Fibroblast of skin of scalp (primary cell): Measurements from ENCODE around the gene MAP3K5.

Source experiments
- DNase-seq: peaks from one replicate; pipeline ENCODE4 v3.0.0-alpha.2; 2013

Gene MAP3K5

DNA sequence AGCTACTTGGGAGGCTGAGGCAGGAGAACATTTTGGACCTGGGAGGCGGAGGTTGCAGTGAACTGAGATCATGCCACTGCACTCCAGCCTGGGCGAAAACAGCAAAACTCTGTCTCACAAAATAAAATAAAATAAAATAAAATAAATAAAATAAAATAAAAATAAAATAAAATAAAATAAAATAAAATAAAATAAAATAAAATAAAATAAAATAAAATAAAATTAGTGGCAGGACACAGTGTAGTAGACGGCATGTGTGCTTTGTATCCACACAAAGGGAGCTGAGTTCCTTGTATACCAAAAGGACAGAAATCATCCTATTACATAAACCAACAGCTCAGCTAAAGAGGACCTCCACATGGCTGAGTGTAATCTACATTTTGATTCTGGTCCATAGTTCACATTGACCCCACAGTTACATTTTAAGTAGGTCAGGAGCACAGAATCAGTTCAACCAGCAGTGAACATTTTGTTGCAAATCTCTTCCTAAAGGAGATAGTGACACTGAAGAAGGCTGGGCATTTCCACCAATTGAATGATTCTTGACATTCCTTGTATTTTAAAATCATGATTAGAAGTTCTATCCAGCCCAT lies 150.3 kb downstream of the MAP3K5 start:
- DNase-seq: no peak

DNA sequence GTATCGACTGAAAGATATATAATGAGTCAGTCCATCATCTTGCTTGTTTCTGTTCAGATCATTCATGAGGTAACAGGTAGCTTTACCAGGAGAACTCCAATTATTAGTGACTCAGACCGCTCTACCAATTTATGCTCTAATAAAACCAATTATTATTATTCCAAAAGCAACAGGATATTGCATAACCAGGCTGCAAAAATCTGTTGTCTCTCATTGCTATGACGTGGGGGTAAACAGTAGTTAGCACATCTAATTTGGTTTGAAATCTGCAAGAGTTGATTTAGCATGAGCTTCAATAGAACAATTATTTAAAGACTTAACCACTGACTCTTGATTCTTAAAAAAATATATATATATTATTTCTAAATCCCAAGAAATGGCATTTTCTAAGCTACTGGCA lies 151.1 kb downstream of the MAP3K5 start:
- no peak for DNase-seq

DNA sequence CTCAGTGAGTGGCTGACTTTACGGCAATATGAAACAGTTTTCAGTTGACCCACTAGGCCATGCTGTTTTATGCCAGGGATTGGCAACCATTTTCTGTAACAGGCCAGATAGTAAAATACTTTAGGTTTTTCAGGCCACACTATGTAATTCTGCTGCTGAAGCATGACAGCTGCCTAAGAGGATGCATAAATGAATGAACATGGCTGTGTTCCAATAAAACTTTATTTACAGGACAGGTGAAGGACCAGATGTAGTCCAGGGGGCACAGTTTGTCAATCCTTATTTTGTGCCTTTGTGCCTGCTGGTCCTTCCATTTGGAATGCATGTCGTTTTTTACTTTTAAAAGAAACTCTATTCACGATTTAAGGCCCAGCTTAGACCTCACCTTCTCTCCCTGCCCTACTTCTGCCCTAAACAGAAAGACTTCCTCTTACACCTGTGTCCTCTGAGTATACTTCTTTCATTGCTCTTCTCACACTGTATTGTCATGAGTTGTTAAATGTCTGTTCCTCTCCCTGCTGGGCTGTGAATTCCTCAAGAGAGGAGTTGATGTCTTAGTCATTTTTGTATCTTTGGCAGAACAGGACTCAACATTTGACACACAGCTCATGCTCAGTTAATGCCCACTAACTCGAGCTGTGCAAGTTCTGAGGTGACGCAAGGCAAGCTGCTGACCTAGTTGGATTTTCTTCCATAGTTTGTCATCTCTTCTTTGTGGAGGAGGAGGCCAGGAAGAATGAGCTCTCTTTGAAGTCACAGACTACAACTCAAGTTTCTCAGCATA lies 152.0 kb downstream of the MAP3K5 start:
- peak; percentile 35 for DNase-seq

DNA sequence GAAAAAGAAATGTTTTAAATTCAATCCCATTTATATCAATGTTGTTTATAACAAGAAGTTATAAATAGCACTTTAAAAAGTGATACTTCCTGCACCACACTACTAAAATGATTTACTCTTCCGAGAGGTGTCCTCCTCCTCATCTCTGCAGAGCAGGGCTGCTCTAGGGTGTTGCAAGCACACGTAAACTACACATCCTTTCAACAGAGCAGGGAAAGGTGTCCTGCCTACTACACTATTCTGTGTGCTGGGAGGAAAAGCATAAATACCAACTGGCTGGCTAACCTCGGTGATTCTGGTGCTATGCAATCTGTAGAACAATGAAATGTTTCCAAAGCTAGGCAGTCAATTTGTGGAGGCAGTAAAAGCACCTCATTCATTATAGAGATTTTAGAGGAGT lies 152.6 kb downstream of the MAP3K5 start:
- no peak for DNase-seq

DNA sequence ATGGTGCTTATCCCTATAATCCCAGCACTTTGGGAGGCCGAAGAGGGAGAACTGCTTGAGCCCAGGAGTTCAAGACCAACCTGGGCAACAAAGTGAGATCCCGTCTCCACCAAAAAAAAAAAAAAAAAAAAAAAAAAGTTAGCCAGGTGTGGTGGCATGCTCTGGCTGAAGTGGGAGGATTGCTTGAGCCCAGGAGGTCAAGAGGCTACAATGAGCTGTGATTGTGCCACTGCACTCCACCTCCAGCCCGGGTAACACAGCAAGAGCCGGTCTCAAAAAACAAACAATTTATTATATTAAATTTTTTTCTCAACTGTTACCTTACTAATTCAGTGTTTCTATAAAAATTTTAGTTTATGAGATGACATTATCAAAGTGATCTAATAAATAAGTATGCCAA lies 156.7 kb downstream of the MAP3K5 start:
- no peak for DNase-seq

DNA sequence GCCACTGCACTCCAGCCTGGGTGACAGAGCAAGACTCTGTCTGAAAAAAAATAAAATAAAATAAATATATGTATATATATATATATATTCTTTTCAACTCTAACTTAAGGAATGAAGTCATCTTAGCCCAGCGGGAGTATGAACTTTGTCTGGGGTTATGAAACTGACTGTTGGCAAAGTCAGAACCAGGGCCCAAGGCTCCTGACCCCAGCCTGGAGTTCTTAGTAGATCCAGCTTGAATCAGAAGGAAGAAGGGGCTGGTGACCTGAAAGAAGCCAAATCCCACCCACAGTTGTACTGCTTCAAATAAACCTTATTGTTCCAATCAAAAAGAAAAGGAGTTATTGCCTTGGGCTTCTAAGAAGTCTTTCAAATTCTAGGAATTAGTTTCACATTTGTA lies 158.9 kb downstream of the MAP3K5 start:
- DNase-seq: no peak

DNA sequence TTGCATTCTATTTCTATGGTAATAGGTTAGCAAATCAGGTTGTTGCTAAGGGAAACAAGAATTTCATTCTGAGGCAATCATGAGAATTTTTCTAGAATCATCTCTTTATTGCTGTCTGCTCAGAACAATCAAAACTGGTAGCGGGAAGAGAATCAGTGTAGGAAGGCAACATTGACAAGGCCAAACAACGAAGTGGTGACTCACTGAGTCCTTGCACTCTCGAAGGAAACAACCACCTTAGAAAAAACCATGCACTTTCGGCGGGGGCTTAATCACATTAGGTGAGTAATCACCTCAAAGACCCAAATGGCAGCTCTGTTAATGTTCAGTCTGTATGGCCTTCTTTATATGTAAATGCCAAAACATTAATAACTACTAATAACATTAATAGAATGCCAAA lies 163.3 kb downstream of the MAP3K5 start:
- no peak for DNase-seq

DNA sequence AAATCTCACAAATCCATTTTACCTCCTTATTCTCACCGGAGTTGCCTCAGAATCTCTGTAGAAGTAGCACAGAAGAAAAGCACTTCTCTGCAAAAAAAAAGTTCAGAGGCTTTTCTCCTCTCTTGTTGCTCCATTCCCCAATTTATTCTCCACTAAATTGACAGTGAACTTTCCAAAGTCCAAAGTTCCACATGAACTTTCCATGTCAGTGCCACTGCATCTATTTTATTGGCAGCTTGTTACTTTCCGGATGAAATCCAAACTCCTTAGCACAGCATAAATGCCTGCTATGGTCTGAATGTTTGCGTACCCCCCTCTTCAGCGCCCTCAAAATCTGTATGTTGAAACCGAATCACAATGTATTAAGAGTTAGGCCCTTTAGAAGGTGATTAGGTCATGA lies 165.1 kb downstream of the MAP3K5 start:
- no peak for DNase-seq

DNA sequence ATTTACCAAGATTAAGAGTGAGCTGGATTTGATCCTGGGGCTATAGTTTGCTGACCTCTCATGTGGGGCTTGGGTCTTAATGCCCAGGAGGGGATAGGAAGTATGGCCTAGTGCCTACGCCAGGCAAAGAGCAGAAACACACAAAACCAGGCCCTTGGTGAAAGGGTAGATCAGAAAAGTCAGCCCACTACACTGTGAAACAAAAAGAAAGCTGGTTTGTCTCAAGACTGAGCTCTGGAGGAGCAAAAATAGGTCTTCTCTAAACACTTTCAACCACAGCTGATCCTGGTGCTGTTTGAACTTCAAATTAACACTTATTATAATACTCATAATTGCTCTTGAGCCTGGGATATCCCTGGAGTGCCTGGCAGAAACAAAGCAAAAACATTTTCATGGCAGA lies 167.0 kb downstream of the MAP3K5 start:
- DNase-seq: no peak

DNA sequence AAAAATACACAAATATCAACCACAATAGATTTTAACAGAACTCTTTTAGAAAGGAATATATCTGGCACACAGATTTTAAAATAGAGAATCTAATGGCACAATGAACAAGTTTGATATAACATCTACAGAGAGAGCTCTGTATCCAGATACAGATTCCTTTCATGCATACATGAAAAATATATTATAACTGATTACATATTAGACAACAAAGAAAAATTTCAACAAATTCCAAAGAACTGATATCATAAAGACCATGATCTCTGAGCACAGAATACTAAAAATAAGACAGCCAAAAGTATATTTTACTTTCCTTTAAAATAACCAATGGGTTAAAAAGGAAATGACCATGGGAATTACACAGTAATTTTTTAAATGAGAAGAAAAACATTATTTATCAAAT lies 167.9 kb downstream of the MAP3K5 start:
- no peak for DNase-seq

DNA sequence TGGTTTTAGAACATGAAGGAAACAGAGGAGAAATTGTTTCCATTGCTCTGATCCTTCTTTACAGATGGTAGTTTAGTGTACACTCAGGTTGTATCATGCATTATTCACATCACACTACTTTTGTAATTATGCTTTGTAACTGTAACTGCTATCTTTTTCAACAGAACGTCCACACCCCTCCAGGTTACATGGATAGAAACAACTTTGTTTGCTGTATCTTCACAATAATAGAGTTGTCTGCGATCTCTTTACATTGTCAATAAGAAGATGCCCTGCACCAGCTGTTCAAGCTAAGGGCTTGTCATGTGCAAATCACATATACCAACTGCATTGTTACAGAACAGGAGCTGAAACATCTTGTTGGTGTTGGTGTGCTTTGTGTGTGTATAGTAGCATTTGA lies 174.2 kb downstream of the MAP3K5 start:
- DNase-seq: no peak

DNA sequence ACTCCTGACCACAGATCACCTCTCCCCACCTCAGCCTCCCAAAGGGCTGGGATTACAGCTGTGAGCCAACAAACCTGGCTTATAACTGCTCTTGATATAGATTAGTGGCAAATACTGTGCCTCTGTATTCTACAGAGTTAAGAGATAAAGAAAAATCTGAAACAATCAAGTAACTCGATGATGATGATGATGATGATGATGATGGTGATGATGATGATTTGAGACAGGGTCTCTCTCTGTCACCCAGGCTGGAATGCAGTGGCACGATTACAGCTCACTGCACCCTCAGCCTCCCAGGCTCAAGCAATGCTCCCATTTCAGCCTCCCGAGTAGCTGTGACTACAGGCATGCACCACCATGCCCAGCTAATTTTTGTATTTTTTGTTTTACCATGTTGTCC lies 175.8 kb downstream of the MAP3K5 start:
- DNase-seq: no peak

DNA sequence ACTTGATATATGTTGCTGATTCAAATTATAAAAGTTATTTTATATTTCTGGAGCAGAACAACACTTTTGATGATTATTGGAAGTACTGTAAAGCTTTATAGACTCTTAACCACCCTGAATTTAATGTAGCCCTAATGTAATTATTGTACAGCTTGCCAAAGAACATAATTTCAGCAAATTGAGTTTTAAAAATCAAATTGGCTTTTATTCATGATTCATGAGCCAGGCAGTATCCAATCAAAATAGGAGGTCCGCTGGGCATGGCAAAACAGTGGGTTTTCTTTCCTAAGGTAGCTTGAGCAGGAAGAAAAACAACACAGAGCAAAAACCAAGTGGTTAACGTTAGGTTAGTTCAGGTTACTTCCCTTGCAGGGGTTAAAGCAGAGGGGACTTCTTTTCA lies 177.3 kb downstream of the MAP3K5 start:
- no peak for DNase-seq

DNA sequence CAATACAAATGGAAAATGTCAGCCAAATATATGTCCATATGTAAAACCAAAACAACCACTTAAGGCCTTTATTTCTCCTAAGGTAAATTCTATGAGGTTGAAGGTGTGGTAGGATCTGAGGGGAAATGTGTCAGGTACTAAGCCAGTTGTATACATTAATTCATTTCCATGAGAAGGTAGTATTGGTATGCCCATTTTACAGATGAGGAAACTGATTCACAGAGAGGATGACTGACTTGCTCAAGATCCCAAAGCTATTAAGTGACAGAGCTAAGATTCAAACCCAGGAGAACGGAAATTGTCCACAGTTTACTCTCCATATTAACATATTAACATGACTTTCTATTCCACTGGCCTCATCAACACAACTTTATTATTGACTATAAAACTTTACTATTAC lies 177.9 kb downstream of the MAP3K5 start:
- DNase-seq: no peak

DNA sequence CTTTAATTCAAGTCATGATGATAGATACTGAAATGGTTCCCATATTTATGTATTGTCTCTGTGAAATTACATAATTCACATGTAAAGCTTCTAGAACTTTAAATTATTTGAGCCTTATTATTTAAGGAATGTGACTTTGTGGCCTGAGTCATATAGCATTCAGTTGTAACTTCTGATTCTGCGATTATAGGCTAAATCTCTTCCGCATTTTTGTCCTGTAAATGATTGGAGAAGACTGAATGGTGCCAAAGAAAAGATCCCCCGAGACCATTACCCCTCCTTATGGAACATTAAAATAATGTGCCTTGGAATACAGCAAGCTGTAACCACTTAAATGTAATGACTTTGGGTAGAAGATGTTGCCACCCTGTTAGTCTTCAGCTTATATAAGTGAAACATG lies 178.8 kb downstream of the MAP3K5 start:
- peak; percentile 95 for DNase-seq

DNA sequence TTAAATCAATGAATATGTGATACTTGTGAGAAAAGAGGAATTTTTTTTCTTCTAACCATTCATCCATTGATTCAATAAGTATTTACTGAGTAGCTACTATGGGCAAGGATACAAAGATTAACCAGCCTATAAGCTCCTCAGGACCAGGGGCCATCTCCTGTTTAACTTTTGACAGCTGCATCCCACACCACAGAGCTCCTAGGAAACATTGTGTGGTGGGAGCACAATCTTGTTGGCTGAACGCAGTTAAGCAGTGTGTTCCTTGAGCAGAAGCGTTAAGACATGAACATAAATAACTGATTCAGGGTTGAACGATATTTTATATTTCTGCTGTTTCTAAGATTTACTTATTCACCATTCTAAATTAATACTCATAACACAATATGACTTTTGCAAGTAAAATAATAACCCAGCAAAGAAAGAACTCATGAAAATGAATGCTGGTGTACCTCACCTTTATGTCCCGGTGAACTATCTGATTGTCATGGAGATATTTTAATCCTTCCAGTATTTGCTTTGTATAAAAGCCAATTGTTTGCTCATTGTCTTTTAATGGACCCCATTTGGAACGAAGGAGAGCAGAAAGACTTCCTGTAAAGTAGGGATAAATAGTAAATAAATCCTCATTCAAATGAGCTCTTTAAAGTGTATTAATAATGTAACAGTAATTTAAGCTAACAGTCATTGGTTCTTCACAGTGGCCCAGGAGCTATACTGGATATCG lies 179.4 kb downstream of the MAP3K5 start:
- DNase-seq: no peak

DNA sequence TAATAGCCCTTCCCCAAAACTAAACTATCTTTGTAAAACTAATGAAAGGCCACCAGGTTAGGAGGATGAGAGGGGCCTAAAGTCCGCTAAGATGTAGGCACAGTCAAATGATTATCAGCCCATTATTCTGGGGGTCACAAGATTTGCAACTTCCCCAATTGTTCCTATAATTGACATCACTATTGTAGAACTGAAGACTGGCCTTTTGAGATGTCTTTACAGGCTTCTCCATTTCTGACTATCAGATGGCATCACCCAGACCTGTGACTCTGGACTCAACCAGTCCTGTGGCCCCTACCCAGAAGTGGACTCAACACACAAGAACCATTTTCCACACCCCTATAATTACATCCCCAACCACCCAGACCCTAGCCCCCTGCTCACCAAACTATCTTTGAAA lies 180.5 kb downstream of the MAP3K5 start:
- DNase-seq: no peak

DNA sequence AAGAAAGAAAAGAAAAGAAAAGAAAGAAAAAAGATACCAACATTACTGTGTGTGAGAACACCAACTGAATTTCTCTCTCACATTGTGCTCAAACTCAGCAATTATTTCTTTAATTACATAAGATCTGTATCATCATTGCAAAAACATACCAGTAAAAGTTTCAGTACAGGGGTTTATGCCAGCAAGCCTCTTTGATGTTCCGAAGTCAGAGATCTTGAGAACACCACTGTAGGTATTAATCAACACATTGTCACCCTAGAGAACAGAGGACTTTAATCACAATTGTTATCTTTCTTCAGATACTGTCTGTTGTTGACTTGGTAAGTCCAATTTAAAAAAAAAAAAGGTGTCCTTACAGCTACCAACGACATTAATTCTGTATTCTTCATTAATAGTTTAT lies 181.1 kb downstream of the MAP3K5 start:
- DNase-seq: no peak

DNA sequence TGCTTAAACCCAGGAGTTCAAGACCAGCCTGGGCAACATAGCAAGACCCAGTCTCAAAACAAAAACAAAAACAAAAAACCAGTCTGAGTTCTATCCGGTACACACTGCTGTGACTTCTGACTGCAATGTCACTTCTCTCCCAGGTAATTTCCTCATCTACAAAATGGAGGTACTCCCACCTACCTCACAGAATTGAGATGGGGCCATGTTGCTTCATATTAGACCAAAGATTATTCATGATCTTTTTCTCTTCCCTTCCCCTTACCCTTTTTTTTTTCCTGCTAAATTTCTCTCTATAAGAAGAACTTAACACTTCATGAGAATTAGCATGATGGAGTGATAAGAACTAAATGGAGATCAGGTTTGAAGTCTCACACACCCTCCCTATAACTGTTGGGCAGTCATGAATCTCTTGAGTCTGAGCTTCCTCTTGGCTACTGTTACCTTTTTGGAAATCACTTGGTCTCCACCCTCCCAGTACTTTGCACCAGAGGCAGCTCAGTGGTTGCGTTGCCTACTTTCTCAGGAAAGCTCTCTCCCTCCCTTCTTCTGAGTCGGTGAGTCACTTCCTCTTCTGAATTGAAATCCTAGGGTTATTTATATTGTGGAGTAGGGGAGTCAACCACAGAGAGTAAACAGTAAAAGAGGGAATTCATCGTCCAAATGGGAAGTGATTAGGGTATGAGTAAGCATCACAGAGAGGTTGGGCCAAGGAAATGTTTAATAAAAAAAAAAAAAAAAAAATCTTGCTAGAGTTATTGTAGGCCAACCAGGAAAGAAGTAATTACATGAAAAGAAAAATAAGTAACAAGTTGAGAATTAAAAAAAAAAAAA lies 182.2 kb downstream of the MAP3K5 start:
- peak; percentile 98 for DNase-seq

DNA sequence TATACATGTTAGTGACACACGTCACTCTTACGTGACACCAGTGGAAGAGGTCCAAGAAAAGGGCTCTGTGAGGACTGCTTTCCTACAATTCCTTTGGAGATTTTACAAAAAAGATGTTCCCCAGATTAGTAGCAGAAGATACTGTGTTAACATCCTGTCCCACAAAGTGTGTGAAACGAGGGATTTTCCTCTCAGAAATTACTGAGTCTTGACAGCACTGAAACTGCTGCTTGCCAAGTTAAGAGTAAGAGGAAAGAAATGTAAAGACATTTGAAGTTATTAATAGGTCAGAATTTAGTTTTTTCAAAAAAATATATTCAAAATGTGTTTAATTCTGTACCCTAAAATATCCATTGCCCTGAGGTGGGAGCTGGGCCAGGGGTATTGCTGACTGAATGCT lies 183.3 kb downstream of the MAP3K5 start:
- DNase-seq: peak; percentile 84

DNA sequence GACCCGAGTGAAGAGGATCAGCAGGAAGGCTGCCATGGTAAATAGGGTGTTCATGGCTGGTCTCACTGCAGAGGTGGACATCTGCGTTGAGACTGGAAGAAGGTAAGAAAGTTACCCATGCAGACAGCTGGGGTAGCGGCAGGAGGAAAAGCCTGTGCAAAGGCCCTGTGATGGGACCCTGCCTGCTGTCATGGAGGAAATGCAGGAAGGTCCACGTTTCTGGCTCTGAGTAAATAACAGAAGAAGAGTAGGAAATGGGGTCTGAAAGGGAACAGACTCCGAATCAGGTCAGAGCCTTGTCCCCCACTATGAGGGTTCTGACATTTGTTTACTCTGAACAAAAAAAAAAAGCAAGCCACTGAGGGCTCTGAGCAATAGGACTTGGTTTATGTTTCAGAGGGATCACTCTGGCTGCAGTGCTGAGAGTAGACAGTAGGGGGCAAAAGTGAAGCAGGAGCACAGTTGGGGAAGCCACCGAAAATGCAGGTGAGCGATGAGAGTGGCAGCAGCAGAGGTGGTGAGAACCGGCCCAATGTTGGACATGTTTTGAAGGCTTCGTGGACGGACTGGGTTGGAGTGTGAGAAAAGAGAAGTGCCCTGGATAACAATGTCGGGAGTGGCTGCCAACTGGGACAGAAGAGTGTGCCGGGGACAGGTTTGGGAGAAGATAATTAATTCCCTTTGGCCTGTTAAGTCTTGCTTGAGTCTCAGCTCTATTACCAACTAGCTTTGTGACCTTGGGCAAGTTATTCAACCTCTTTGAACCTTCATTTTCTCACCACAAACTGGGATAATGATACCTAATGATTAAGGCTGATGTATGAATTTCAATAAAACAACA lies 184.1 kb downstream of the MAP3K5 start:
- peak; percentile 55 for DNase-seq
